Measurements from ENCODE around the gene SLC16A6. TPM values are rescaled to one million over a fixed set of nuclear protein-coding genes. Genes with fewer than 3 reads are reported as not detected.
"Not testable (repeated sequence)": the region's sequence is repeated elsewhere in the genome, so short reads cannot be mapped to it uniquely, and the experiment has no call there.

Gene SLC16A6
- polyA plus RNA-seq, 3 donors, result 12.3 to 24.7 (median 14.0) TPM

- intact Hi-C loops (cut with micrococcal nuclease), result not testable (repeated sequence)
Measured at GRCh38 chr17:68225055-68225454, 65.9 kb downstream of the SLC16A6 start.

DNA sequence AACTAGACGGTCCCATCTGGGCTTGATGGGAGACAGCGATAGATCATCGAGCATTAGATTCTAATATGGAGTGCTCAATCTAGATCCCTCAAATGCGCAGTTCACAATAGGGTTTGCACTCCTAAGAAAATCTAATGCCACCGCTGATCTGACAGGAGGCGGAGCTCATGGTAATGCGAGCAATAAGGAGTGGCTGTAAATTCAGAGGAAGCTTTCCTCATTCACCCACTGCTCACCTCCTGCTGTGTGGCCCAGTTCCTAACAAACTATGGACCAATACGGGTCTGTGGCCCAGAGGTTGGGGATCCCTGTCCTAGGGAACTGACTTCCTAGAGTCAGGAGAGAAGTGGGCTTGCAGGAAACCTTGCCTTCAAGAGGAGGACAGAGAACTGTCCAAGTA, 68.3 kb downstream of the SLC16A6 start:
- DNase-seq, result no peak
- H2AFZ ChIP-seq (ENCODE audit: insufficient read depth, low read depth, low read length, poor library complexity, severe bottlenecking), result no peak overlapping the region
- peak overlapping the region in 1 of 2 donors; percentile 33 for H3K4me3 Mint-ChIP-seq
- no peaks in the 10 kb centered on the region for H3K27me3 ChIP-seq (ENCODE audit: control insufficient read depth in 2 of 2, insufficient read depth in 2 of 2, low read length in 2 of 2)
- H3K4me3 ChIP-seq (replicated peaks in 1 of 3; ENCODE audit: low read depth in 2 of 3, low read length in 3 of 3), result no peak overlapping the region
- 90% methylated on average over 5 of the region's 8 CpGs for WGBS (ENCODE audit: insufficient coverage)
- no peaks in the 10 kb centered on the region for H3K79me2 ChIP-seq (ENCODE audit: insufficient read depth, low read length)
- TF ChIP-seq CTCF (IDR thresholded peaks at IDR 0.05), result no peak
- H3K27me3 Mint-ChIP-seq (ENCODE audit: low read depth in 3 of 3), result peaks cover 1 to 2% (median 2%) of the 10 kb centered on the region in 3 donors
- intact Hi-C loops (cut with micrococcal nuclease), result no loop called here
- peaks cover 0 to 8% of the 10 kb centered on the region in 2 donors for H3K4me1 ChIP-seq (ENCODE audit: control insufficient read depth in 1 of 2, insufficient read depth in 2 of 2, low read length in 2 of 2)
- peaks cover 8% of the 10 kb centered on the region for H3K4me1 Mint-ChIP-seq
- no peak overlapping the region for H3K27ac ChIP-seq (ENCODE audit: low read depth in 1 of 2, low read length in 2 of 2)
- peaks cover 6 to 11% of the 10 kb centered on the region in 2 donors for H3K36me3 Mint-ChIP-seq
- no peak overlapping the region for H3K9ac ChIP-seq (ENCODE audit: insufficient read depth, low read length, poor library complexity, severe bottlenecking)
- H3K4me2 ChIP-seq (replicated peaks; ENCODE audit: extremely low read depth, low read length, poor library complexity, severe bottlenecking), result no peak overlapping the region
- H3K27ac Mint-ChIP-seq, result peak overlapping the region in 3 of 7 donors; percentile 14 to 78 (median 58)
- H3K36me3 ChIP-seq (replicated peaks in 1 of 2; ENCODE audit: control insufficient read depth in 1 of 2, insufficient read depth in 2 of 2, low read length in 2 of 2), result no peaks in the 10 kb centered on the region
- H4K20me1 ChIP-seq (ENCODE audit: insufficient read depth, low read length), result no peaks in the 10 kb centered on the region
- H3K9me3 Mint-ChIP-seq, result peaks cover 0 to 2% (median 0%) of the 10 kb centered on the region in 7 donors
- no peaks in the 10 kb centered on the region for H3K9me3 ChIP-seq (replicated peaks in 1 of 2; ENCODE audit: control insufficient read depth in 1 of 2, insufficient read depth in 1 of 2, low read length in 2 of 2)

More at GRCh38 chr17:68225055-68225454, 65.9 kb downstream of the SLC16A6 start:
- WGBS (ENCODE audit: insufficient coverage), result 100% methylated on average over 1 of the region's 4 CpGs
- H3K4me3 Mint-ChIP-seq; H3K27ac ChIP-seq (ENCODE audit: low read depth in 1 of 2, low read length in 2 of 2); H3K4me2 ChIP-seq (replicated peaks; ENCODE audit: extremely low read depth, low read length, poor library complexity, severe bottlenecking); H3K27ac Mint-ChIP-seq; H3K4me3 ChIP-seq (replicated peaks in 1 of 3; ENCODE audit: low read depth in 2 of 3, low read length in 3 of 3); H3K27me3 ChIP-seq (ENCODE audit: control insufficient read depth in 2 of 2, insufficient read depth in 2 of 2, low read length in 2 of 2); H4K20me1 ChIP-seq (ENCODE audit: insufficient read depth, low read length); H2AFZ ChIP-seq (ENCODE audit: insufficient read depth, low read depth, low read length, poor library complexity, severe bottlenecking); H3K9ac ChIP-seq (ENCODE audit: insufficient read depth, low read length, poor library complexity, severe bottlenecking); H3K4me1 ChIP-seq (ENCODE audit: control insufficient read depth in 1 of 2, insufficient read depth in 2 of 2, low read length in 2 of 2); H3K36me3 ChIP-seq (replicated peaks in 1 of 2; ENCODE audit: control insufficient read depth in 1 of 2, insufficient read depth in 2 of 2, low read length in 2 of 2); H3K27me3 Mint-ChIP-seq (ENCODE audit: low read depth in 3 of 3); H3K9me3 ChIP-seq (replicated peaks in 1 of 2; ENCODE audit: control insufficient read depth in 1 of 2, insufficient read depth in 1 of 2, low read length in 2 of 2); H3K79me2 ChIP-seq (ENCODE audit: insufficient read depth, low read length); H3K36me3 Mint-ChIP-seq; DNase-seq; H3K9me3 Mint-ChIP-seq: not testable (repeated sequence)
- peaks cover 11% of the 10 kb centered on the region for H3K4me1 Mint-ChIP-seq
